ENCODE results near the gene GPR35.
"Not testable (repeated sequence)": the region's sequence is repeated elsewhere in the genome, so short reads cannot be mapped to it uniquely, and the experiment has no call there.

GPR35 gene

DNA sequence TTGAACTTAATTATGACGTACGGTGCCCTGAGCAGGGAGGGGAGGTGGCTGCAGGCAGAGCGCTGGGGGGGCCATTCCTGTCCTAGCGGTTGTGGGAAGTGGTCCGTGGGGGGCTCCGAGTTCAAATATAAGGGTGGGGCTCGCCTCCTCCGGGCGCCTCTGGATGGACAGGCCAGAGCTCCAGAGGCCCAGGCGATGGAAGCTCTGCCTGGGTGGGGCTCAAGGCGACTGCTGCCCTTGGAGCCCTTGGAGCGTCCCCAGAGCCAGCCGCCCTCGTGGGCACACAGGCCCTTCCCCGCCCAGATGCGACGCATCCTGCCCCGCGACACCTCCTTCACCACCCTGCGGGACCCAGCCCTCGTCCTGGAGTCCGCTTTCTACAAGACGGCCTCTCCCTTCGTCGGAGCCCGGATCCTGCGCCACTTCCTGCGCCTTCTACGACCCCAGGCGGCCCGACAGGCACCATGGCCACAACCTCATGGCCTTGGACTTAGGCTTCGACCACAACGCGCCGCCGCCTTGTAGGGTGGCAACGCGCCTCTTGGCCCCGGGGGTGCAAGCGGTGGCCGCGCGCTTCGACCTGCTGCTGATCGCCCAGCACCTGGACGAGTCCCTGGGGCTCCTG is 46.9 kb downstream of the GPR35 start:
- Histone ChIP-seq H3K36me3 (ENCODE audit: insufficient read depth, low read length) (no peaks in the 10 kb centered on the region), H3K9ac (ENCODE audit: low read depth, low read length) (no peak overlapping the region), H3K27ac (ENCODE audit: low read length) (no peak overlapping the region), H3K4me2 (ENCODE audit: insufficient read depth, low read length) (no peak overlapping the region), H3K79me2 (ENCODE audit: insufficient read depth, low read length) (no peaks in the 10 kb centered on the region), H3K9me3 (ENCODE audit: insufficient read depth, low read length, severe bottlenecking) (no peaks in the 10 kb centered on the region), H4K20me1 (ENCODE audit: insufficient read depth, low read length) (no peaks in the 10 kb centered on the region), H3K27me3 (ENCODE audit: insufficient read depth, low read length, poor library complexity) (peaks cover 8% of the 10 kb centered on the region), H3K4me3 (ENCODE audit: low read depth in 1 of 2, low read length in 2 of 2) (no peak overlapping the region), H3K4me1 (ENCODE audit: insufficient read depth, low read length) (no peaks in the 10 kb centered on the region), H2AFZ (ENCODE audit: low read depth, low read length) (no peak overlapping the region)
- ATAC-seq (ENCODE audit: insufficient read depth, low read depth) (no peak), DNase-seq (no peak)
- TF ChIP-seq EZH2 (IDR thresholded peaks at IDR 0.05; ENCODE audit: borderline replicate concordance, low read depth, low read length, severe bottlenecking), result no peak
- TF ChIP-seq CTCF (IDR thresholded peaks at IDR 0.05; ENCODE audit: borderline replicate concordance, extremely low read depth, low read length, poor library complexity, severe bottlenecking), result no peak

GRCh38 chr2:240672701-240673190 is 47.5 kb downstream of the GPR35 start:
- Histone ChIP-seq H3K4me3 (ENCODE audit: low read depth in 1 of 2, low read length in 2 of 2) (no peak overlapping the region), H4K20me1 (ENCODE audit: insufficient read depth, low read length) (no peaks in the 10 kb centered on the region), H3K27ac (ENCODE audit: low read length) (no peak overlapping the region), H3K36me3 (ENCODE audit: insufficient read depth, low read length) (no peaks in the 10 kb centered on the region), H3K79me2 (ENCODE audit: insufficient read depth, low read length) (no peaks in the 10 kb centered on the region), H3K27me3 (ENCODE audit: insufficient read depth, low read length, poor library complexity) (peaks cover 4% of the 10 kb centered on the region), H3K9me3 (ENCODE audit: insufficient read depth, low read length, severe bottlenecking) (no peaks in the 10 kb centered on the region), H3K4me2 (ENCODE audit: insufficient read depth, low read length) (no peak overlapping the region), H3K4me1 (ENCODE audit: insufficient read depth, low read length) (no peaks in the 10 kb centered on the region), H2AFZ (ENCODE audit: low read depth, low read length) (no peak overlapping the region), H3K9ac (ENCODE audit: low read depth, low read length) (no peak overlapping the region)
- DNase-seq, result no peak
- TF ChIP-seq CTCF (IDR thresholded peaks at IDR 0.05; ENCODE audit: borderline replicate concordance, extremely low read depth, low read length, poor library complexity, severe bottlenecking) (no peak), EZH2 (IDR thresholded peaks at IDR 0.05; ENCODE audit: borderline replicate concordance, low read depth, low read length, severe bottlenecking) (no peak)
- ATAC-seq (ENCODE audit: insufficient read depth, low read depth), result no peak

- H3K79me2 ChIP-seq (ENCODE audit: insufficient read depth, low read length); H2AFZ ChIP-seq (ENCODE audit: low read depth, low read length); H3K4me1 ChIP-seq (ENCODE audit: insufficient read depth, low read length); ATAC-seq (ENCODE audit: insufficient read depth, low read depth); H3K27me3 ChIP-seq (ENCODE audit: insufficient read depth, low read length, poor library complexity); H3K4me2 ChIP-seq (ENCODE audit: insufficient read depth, low read length); H3K9me3 ChIP-seq (ENCODE audit: insufficient read depth, low read length, severe bottlenecking); H3K27ac ChIP-seq (ENCODE audit: low read length); DNase-seq; H4K20me1 ChIP-seq (ENCODE audit: insufficient read depth, low read length); H3K9ac ChIP-seq (ENCODE audit: low read depth, low read length); H3K4me3 ChIP-seq (ENCODE audit: low read depth in 1 of 2, low read length in 2 of 2); H3K36me3 ChIP-seq (ENCODE audit: insufficient read depth, low read length): not testable (repeated sequence)
These were observed 49.3 kb downstream of the GPR35 start for GRCh38 chr2:240674461-240675184.

- H3K9ac ChIP-seq (ENCODE audit: low read depth, low read length); H3K4me1 ChIP-seq (ENCODE audit: insufficient read depth, low read length); H4K20me1 ChIP-seq (ENCODE audit: insufficient read depth, low read length); H3K27me3 ChIP-seq (ENCODE audit: insufficient read depth, low read length, poor library complexity); H3K79me2 ChIP-seq (ENCODE audit: insufficient read depth, low read length); H2AFZ ChIP-seq (ENCODE audit: low read depth, low read length); H3K4me2 ChIP-seq (ENCODE audit: insufficient read depth, low read length); H3K36me3 ChIP-seq (ENCODE audit: insufficient read depth, low read length); H3K4me3 ChIP-seq (ENCODE audit: low read depth in 1 of 2, low read length in 2 of 2); H3K9me3 ChIP-seq (ENCODE audit: insufficient read depth, low read length, severe bottlenecking); ATAC-seq (ENCODE audit: insufficient read depth, low read depth); DNase-seq; H3K27ac ChIP-seq (ENCODE audit: low read length): not testable (repeated sequence)
These were observed 50.1 kb downstream of the GPR35 start for GRCh38 chr2:240675345-240675744.

DNA sequence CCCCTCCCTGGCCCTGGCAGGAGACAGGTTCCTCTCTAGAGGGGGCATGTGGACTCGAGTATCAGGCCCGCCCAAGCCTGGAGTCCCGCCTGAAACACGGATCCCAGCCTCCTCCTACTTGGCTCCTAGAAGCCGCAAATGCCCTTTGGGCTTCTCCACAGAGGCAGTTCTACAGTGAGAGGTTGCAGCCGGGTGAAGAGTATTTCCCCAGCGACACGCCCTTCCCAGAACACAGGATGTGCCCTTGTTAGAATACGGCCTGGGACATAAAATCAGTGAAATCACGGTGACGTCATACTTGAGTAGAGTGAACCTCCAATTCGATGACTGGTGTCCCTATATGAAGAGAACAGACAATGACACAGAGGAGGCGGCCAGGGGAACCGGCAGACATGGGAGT is 52.8 kb downstream of the GPR35 start:
- H3K4me2 ChIP-seq (ENCODE audit: insufficient read depth, low read length); H3K79me2 ChIP-seq (ENCODE audit: insufficient read depth, low read length); H3K9ac ChIP-seq (ENCODE audit: low read depth, low read length); H3K27ac ChIP-seq (ENCODE audit: low read length); H2AFZ ChIP-seq (ENCODE audit: low read depth, low read length); H3K27me3 ChIP-seq (ENCODE audit: insufficient read depth, low read length, poor library complexity); H3K9me3 ChIP-seq (ENCODE audit: insufficient read depth, low read length, severe bottlenecking); H4K20me1 ChIP-seq (ENCODE audit: insufficient read depth, low read length); ATAC-seq (ENCODE audit: insufficient read depth, low read depth); H3K4me1 ChIP-seq (ENCODE audit: insufficient read depth, low read length); H3K4me3 ChIP-seq (ENCODE audit: low read depth in 1 of 2, low read length in 2 of 2); DNase-seq; H3K36me3 ChIP-seq (ENCODE audit: insufficient read depth, low read length): not testable (repeated sequence)

DNA sequence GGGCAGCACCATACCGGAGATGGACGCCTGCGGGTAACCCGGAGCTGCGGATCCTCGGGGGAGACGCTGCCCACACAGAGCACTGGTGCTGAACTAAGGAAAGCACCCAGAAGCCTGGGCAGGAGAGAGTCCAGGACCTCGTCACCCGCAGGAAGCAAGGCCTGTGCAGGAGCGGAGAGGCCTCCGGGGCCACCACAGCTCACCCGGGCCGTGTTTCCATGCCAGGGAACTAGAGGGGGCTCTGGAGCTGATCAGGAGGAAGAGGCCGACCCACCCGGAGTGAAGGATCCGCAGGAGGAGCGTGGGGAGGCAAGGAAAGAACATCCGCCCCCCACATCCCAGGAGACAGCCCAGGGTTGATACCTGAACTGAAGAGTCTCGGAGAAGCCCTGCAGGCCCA is 53.6 kb downstream of the GPR35 start:
- not testable (repeated sequence) for H3K9me3 ChIP-seq (ENCODE audit: insufficient read depth, low read length, severe bottlenecking); H3K9ac ChIP-seq (ENCODE audit: low read depth, low read length); H3K79me2 ChIP-seq (ENCODE audit: insufficient read depth, low read length); H3K4me3 ChIP-seq (ENCODE audit: low read depth in 1 of 2, low read length in 2 of 2); H3K4me1 ChIP-seq (ENCODE audit: insufficient read depth, low read length); H3K27me3 ChIP-seq (ENCODE audit: insufficient read depth, low read length, poor library complexity); ATAC-seq (ENCODE audit: insufficient read depth, low read depth); DNase-seq; H3K36me3 ChIP-seq (ENCODE audit: insufficient read depth, low read length); H3K27ac ChIP-seq (ENCODE audit: low read length); H2AFZ ChIP-seq (ENCODE audit: low read depth, low read length); H3K4me2 ChIP-seq (ENCODE audit: insufficient read depth, low read length); H4K20me1 ChIP-seq (ENCODE audit: insufficient read depth, low read length)

All from DND-41 (cell line).